ENCODE results near the gene LIF.

Gene LIF

DNA sequence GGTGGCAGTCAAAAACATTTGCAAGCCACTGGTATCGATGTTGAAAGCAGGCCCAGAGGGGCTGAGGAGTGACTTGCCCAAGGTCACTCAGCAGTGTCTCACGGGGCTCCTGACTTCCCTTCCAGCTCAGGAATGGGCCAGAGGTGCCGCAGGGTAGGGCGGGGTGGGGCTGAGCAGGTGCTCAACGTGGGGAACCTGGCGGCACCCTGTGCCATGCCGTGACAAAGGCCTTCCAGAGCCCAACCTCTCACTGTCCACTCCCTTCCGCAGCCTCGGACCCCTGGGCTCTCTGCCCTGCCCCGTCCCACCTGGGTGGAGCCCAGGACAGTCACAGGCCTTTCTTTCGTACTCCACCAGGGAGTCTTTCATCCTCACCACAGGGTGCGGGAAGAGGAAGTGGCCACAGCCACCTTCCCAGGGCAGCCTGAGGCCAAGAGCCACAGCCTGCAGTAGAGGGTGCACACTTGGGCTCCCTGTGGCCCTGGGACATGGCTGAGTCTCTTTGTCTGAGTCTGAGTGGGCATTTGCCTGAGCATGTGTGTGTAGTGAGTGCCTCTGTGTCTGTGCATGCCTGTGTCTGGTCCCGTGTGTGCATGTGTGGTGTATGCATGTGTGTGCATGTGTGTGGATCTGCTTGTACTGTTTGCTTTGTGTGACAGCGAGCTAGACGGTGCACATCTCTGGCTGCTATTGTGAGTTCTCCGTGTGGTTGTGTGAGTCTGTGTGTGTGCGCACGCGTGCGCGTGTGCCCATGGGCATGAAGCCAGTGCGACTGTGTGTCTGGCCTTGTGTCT lies 6.0 kb upstream of the LIF start:
- peak overlapping the region; percentile 4 for H4K91ac ChIP-seq (ENCODE audit: low read depth, low read length, poor library complexity)
- H3K4me1 ChIP-seq (ENCODE audit: control insufficient read depth in 2 of 2, insufficient read depth in 1 of 2, low read depth in 1 of 2, low read length in 2 of 2), result peaks cover 18 to 34% of the 10 kb centered on the region in 2 donors
- peak overlapping the region; percentile 79 for H2BK15ac ChIP-seq (ENCODE audit: low read length)
- WGBS, 2 donors (ENCODE audit: extremely low coverage in 2 of 2, insufficient read length in 2 of 2, insufficient replicate concordance in 1 of 2), result no CpG with 5 or more reads among the region's 22 CpGs
- H3K18ac ChIP-seq (ENCODE audit: low read length), result peak overlapping the region; percentile 87
- peaks cover 3% of the 10 kb centered on the region for H3K79me1 ChIP-seq (ENCODE audit: low read depth, low read length)
- peak overlapping the region; percentile 90 for H3K4ac ChIP-seq (ENCODE audit: low read length)
- no peak for DNase-seq (ENCODE audit: low spot score)
- H3K4me3 ChIP-seq (ENCODE audit: low read length in 2 of 2), result peak overlapping the region in 1 of 2 donors; percentile 59
- peak overlapping the region; percentile 70 for H4K8ac ChIP-seq (ENCODE audit: low read depth, low read length)
- peak overlapping the region; percentile 11 for H3K23ac ChIP-seq (ENCODE audit: low read depth, low read length, poor library complexity)
- H3K36me3 ChIP-seq (replicated peaks in 1 of 2; ENCODE audit: control insufficient read depth in 2 of 2, insufficient read depth in 2 of 2, low read length in 2 of 2), result no peaks in the 10 kb centered on the region
- peak overlapping the region; percentile 26 for H3K9ac ChIP-seq (ENCODE audit: low read depth, low read length, poor library complexity)
- H2AK5ac ChIP-seq (ENCODE audit: low read depth, low read length), result peak overlapping the region; percentile 92
- H2BK5ac ChIP-seq (ENCODE audit: low read length), result peak overlapping the region; percentile 58
- no peak overlapping the region for H3K4me2 ChIP-seq (ENCODE audit: insufficient read depth, low read length, poor library complexity, severe bottlenecking)
- peak overlapping the region; percentile 74 for H2AFZ ChIP-seq (ENCODE audit: low read length)
- H2BK120ac ChIP-seq (ENCODE audit: low read depth, low read length), result no peak overlapping the region
- H3K14ac ChIP-seq (ENCODE audit: low read length), result peak overlapping the region; percentile 12
- no peaks in the 10 kb centered on the region for H3K27me3 ChIP-seq (ENCODE audit: control insufficient read depth in 3 of 3, insufficient read depth in 3 of 3, low read depth in 1 of 3, low read length in 3 of 3)
- H3K27ac ChIP-seq (replicated peaks; ENCODE audit: low read length), result no peak overlapping the region
- H2BK12ac ChIP-seq (ENCODE audit: low read length), result peak overlapping the region; percentile 78
- H3K9me3 ChIP-seq (replicated peaks in 1 of 2; ENCODE audit: control insufficient read depth in 2 of 2, insufficient read depth in 1 of 2, low read depth in 1 of 2, low read length in 2 of 2), result no peaks in the 10 kb centered on the region

DNA sequence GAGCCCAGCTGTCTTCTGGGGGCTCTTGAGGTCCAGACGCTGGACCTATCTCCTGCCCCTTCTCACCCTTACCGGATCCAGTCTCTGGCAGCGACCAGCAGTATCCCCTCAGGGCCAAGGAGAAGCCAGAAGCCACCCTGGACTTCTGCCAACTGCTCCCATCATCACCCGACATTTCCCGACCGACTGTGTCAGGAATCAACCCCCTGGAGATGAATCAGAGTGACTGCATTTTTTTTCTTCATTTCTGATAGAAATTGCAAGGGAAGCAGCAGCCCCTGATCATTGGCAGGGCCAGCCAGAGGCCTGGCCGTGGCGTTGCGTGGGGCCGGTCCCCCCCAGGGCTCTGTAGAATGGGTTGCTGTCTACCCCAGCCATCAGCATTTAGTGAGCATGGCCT lies 5.2 kb upstream of the LIF start:
- Histone ChIP-seq H2BK15ac (ENCODE audit: low read length) (no peak overlapping the region), H3K9me3 (replicated peaks in 1 of 2; ENCODE audit: control insufficient read depth in 2 of 2, insufficient read depth in 1 of 2, low read depth in 1 of 2, low read length in 2 of 2) (no peaks in the 10 kb centered on the region), H3K4me2 (ENCODE audit: insufficient read depth, low read length, poor library complexity, severe bottlenecking) (no peak overlapping the region), H3K36me3 (replicated peaks in 1 of 2; ENCODE audit: control insufficient read depth in 2 of 2, insufficient read depth in 2 of 2, low read length in 2 of 2) (no peaks in the 10 kb centered on the region), H4K8ac (ENCODE audit: low read depth, low read length) (no peak overlapping the region), H3K79me1 (ENCODE audit: low read depth, low read length) (peaks cover 3% of the 10 kb centered on the region), H2BK120ac (ENCODE audit: low read depth, low read length) (no peak overlapping the region), H3K27me3 (ENCODE audit: control insufficient read depth in 3 of 3, insufficient read depth in 3 of 3, low read depth in 1 of 3, low read length in 3 of 3) (peaks cover 0 to 6% (median 0%) of the 10 kb centered on the region in 3 experiments), H3K18ac (ENCODE audit: low read length) (no peak overlapping the region), H3K27ac (replicated peaks; ENCODE audit: low read length) (no peak overlapping the region), H3K4me1 (ENCODE audit: control insufficient read depth in 2 of 2, insufficient read depth in 1 of 2, low read depth in 1 of 2, low read length in 2 of 2) (peaks cover 18 to 40% of the 10 kb centered on the region in 2 donors), H3K4me3 (ENCODE audit: low read length in 2 of 2) (no peak overlapping the region), H2AFZ (ENCODE audit: low read length) (peak overlapping the region; percentile 49), H3K23ac (ENCODE audit: low read depth, low read length, poor library complexity) (no peak overlapping the region), H3K14ac (ENCODE audit: low read length) (no peak overlapping the region), H2BK12ac (ENCODE audit: low read length) (no peak overlapping the region), H2AK5ac (ENCODE audit: low read depth, low read length) (no peak overlapping the region), H3K4ac (ENCODE audit: low read length) (no peak overlapping the region), H2BK5ac (ENCODE audit: low read length) (peak overlapping the region; percentile 47), H4K91ac (ENCODE audit: low read depth, low read length, poor library complexity) (no peak overlapping the region), H3K9ac (ENCODE audit: low read depth, low read length, poor library complexity) (no peak overlapping the region)
- no CpG with 5 or more reads among the region's 10 CpGs for WGBS, 2 donors (ENCODE audit: extremely low coverage in 2 of 2, insufficient read length in 2 of 2, insufficient replicate concordance in 1 of 2)
- DNase-seq (ENCODE audit: low spot score), result no peak

- H3K14ac ChIP-seq (ENCODE audit: low read length), result no peak overlapping the region
- H2BK120ac ChIP-seq (ENCODE audit: low read depth, low read length), result no peak overlapping the region
- peaks cover 18 to 42% of the 10 kb centered on the region in 2 donors for H3K4me1 ChIP-seq (ENCODE audit: control insufficient read depth in 2 of 2, insufficient read depth in 1 of 2, low read depth in 1 of 2, low read length in 2 of 2)
- peak overlapping the region; percentile 11 for H3K18ac ChIP-seq (ENCODE audit: low read length)
- H2BK5ac ChIP-seq (ENCODE audit: low read length), result no peak overlapping the region
- no peak overlapping the region for H2AFZ ChIP-seq (ENCODE audit: low read length)
- H2BK12ac ChIP-seq (ENCODE audit: low read length), result no peak overlapping the region
- H3K27ac ChIP-seq (replicated peaks; ENCODE audit: low read length), result no peak overlapping the region
- H3K36me3 ChIP-seq (replicated peaks in 1 of 2; ENCODE audit: control insufficient read depth in 2 of 2, insufficient read depth in 2 of 2, low read length in 2 of 2), result no peaks in the 10 kb centered on the region
- H3K9me3 ChIP-seq (replicated peaks in 1 of 2; ENCODE audit: control insufficient read depth in 2 of 2, insufficient read depth in 1 of 2, low read depth in 1 of 2, low read length in 2 of 2), result no peaks in the 10 kb centered on the region
- H4K91ac ChIP-seq (ENCODE audit: low read depth, low read length, poor library complexity), result no peak overlapping the region
- no CpG with 5 or more reads among the region's 12 CpGs for WGBS, 2 donors (ENCODE audit: extremely low coverage in 2 of 2, insufficient read length in 2 of 2, insufficient replicate concordance in 1 of 2)
- H3K23ac ChIP-seq (ENCODE audit: low read depth, low read length, poor library complexity), result no peak overlapping the region
- no peak overlapping the region for H4K8ac ChIP-seq (ENCODE audit: low read depth, low read length)
- no peak overlapping the region for H2BK15ac ChIP-seq (ENCODE audit: low read length)
- no peak for DNase-seq (ENCODE audit: low spot score)
- no peak overlapping the region for H3K9ac ChIP-seq (ENCODE audit: low read depth, low read length, poor library complexity)
- no peak overlapping the region for H3K4me2 ChIP-seq (ENCODE audit: insufficient read depth, low read length, poor library complexity, severe bottlenecking)
- H3K4ac ChIP-seq (ENCODE audit: low read length), result no peak overlapping the region
- H3K27me3 ChIP-seq (ENCODE audit: control insufficient read depth in 3 of 3, insufficient read depth in 3 of 3, low read depth in 1 of 3, low read length in 3 of 3), result peaks cover 0 to 11% (median 0%) of the 10 kb centered on the region in 3 experiments
- peak overlapping the region; percentile 97 for H2AK5ac ChIP-seq (ENCODE audit: low read depth, low read length)
- no peak overlapping the region for H3K4me3 ChIP-seq (ENCODE audit: low read length in 2 of 2)
- H3K79me1 ChIP-seq (ENCODE audit: low read depth, low read length), result peaks cover 3% of the 10 kb centered on the region
Measured at GRCh38 chr22:30250661-30251267, 4.2 kb upstream of the LIF start.

GRCh38 chr22:30250039-30250565 lies 3.5 kb upstream of the LIF start:
- H3K23ac ChIP-seq (ENCODE audit: low read depth, low read length, poor library complexity), result no peak overlapping the region
- H3K27ac ChIP-seq (replicated peaks; ENCODE audit: low read length), result no peak overlapping the region
- no peak overlapping the region for H2AFZ ChIP-seq (ENCODE audit: low read length)
- H2BK12ac ChIP-seq (ENCODE audit: low read length), result no peak overlapping the region
- H3K4me2 ChIP-seq (ENCODE audit: insufficient read depth, low read length, poor library complexity, severe bottlenecking), result no peak overlapping the region
- H3K27me3 ChIP-seq (ENCODE audit: control insufficient read depth in 3 of 3, insufficient read depth in 3 of 3, low read depth in 1 of 3, low read length in 3 of 3), result peaks cover 0 to 11% (median 0%) of the 10 kb centered on the region in 3 experiments
- H2BK120ac ChIP-seq (ENCODE audit: low read depth, low read length), result no peak overlapping the region
- H3K14ac ChIP-seq (ENCODE audit: low read length), result peak overlapping the region; percentile 4
- H3K9ac ChIP-seq (ENCODE audit: low read depth, low read length, poor library complexity), result no peak overlapping the region
- no peak overlapping the region for H2BK5ac ChIP-seq (ENCODE audit: low read length)
- no peak overlapping the region for H4K91ac ChIP-seq (ENCODE audit: low read depth, low read length, poor library complexity)
- H2AK5ac ChIP-seq (ENCODE audit: low read depth, low read length), result peak overlapping the region; percentile 97
- peak overlapping the region; percentile 36 for H3K18ac ChIP-seq (ENCODE audit: low read length)
- H3K36me3 ChIP-seq (replicated peaks in 1 of 2; ENCODE audit: control insufficient read depth in 2 of 2, insufficient read depth in 2 of 2, low read length in 2 of 2), result no peaks in the 10 kb centered on the region
- H3K4ac ChIP-seq (ENCODE audit: low read length), result no peak overlapping the region
- H3K9me3 ChIP-seq (replicated peaks in 1 of 2; ENCODE audit: control insufficient read depth in 2 of 2, insufficient read depth in 1 of 2, low read depth in 1 of 2, low read length in 2 of 2), result no peaks in the 10 kb centered on the region
- H3K4me1 ChIP-seq (ENCODE audit: control insufficient read depth in 2 of 2, insufficient read depth in 1 of 2, low read depth in 1 of 2, low read length in 2 of 2), result peaks cover 21 to 46% of the 10 kb centered on the region in 2 donors
- DNase-seq (ENCODE audit: low spot score), result no peak
- H2BK15ac ChIP-seq (ENCODE audit: low read length), result no peak overlapping the region
- H3K79me1 ChIP-seq (ENCODE audit: low read depth, low read length), result peaks cover 3% of the 10 kb centered on the region
- WGBS, 2 donors (ENCODE audit: extremely low coverage in 2 of 2, insufficient read length in 2 of 2, insufficient replicate concordance in 1 of 2), result no CpG with 5 or more reads among the region's 3 CpGs
- H3K4me3 ChIP-seq (ENCODE audit: low read length in 2 of 2), result no peak overlapping the region
- no peak overlapping the region for H4K8ac ChIP-seq (ENCODE audit: low read depth, low read length)

Data from neuronal stem cell (in vitro differentiated cells).